ENCODE results near the gene FBXO42. TPM values are rescaled to one million over a fixed set of nuclear protein-coding genes. Genes with fewer than 3 reads are reported as not detected.
"Not testable (repeated sequence)": the region's sequence is repeated elsewhere in the genome, so short reads cannot be mapped to it uniquely, and the experiment has no call there.

Gene FBXO42
- total RNA-seq, 6 experiments from 2014 or later = 7.9 to 14.1 (median 10.2) TPM

GRCh38 chr1:16247441-16247840, 104.8 kb downstream of the FBXO42 start:
- H3K9me3 ChIP-seq = no peaks in the 10 kb centered on the region
- peak overlapping the region in 2 of 3 donors; percentile 75 to 77 for H3K27ac ChIP-seq
- H3K36me3 ChIP-seq = peaks cover 0 to 14% (median under 1%) of the 10 kb centered on the region in 4 donors
- intact Hi-C loops (cut with DNase I) = loop anchor here in 1 of 2 donors (10.0 kb wide), 1 partner anchor 173 kb away; the partner anchor contains the start of gene FAM131C
- H3K4me1 ChIP-seq = peaks cover 0 to 36% (median 10%) of the 10 kb centered on the region in 4 donors
- DNase-seq (no peak), ATAC-seq (no peak)
- no peak for TF ChIP-seq POLR2A (IDR thresholded peaks at IDR 0.05)
- TF ChIP-seq, protein P1, sequence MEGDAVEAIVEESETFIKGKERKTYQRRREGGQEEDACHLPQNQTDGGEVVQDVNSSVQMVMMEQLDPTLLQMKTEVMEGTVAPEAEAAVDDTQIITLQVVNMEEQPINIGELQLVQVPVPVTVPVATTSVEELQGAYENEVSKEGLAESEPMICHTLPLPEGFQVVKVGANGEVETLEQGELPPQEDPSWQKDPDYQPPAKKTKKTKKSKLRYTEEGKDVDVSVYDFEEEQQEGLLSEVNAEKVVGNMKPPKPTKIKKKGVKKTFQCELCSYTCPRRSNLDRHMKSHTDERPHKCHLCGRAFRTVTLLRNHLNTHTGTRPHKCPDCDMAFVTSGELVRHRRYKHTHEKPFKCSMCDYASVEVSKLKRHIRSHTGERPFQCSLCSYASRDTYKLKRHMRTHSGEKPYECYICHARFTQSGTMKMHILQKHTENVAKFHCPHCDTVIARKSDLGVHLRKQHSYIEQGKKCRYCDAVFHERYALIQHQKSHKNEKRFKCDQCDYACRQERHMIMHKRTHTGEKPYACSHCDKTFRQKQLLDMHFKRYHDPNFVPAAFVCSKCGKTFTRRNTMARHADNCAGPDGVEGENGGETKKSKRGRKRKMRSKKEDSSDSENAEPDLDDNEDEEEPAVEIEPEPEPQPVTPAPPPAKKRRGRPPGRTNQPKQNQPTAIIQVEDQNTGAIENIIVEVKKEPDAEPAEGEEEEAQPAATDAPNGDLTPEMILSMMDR (IDR thresholded peaks at IDR 0.05) = no peak
- H3K27me3 ChIP-seq = no peaks in the 10 kb centered on the region
- no peak overlapping the region for H3K4me3 ChIP-seq
- 88% methylated on average over 2 of the region's 2 CpGs for WGBS (ENCODE audit: insufficient coverage, low coverage, low lambda C conversion rate, missing lambda C conversion rate)

GRCh38 chr1:16246961-16247360, 105.3 kb downstream of the FBXO42 start:
- no peak for ATAC-seq
- no peak for DNase-seq
- intact Hi-C loops (cut with DNase I) = loop anchor here in 1 of 2 donors (10.0 kb wide), 1 partner anchor 172 kb away; the partner anchor contains the start of gene FAM131C
- no peak overlapping the region for H3K4me3 ChIP-seq
- H3K27ac ChIP-seq = no peak overlapping the region
- H3K36me3 ChIP-seq = peaks cover 0 to 11% (median under 1%) of the 10 kb centered on the region in 4 donors
- H3K27me3 ChIP-seq = no peaks in the 10 kb centered on the region
- TF ChIP-seq, protein P1 (IDR thresholded peaks at IDR 0.05) = no peak
- TF ChIP-seq POLR2A (IDR thresholded peaks at IDR 0.05) = no peak
- no peaks in the 10 kb centered on the region for H3K9me3 ChIP-seq
- WGBS (ENCODE audit: insufficient coverage, low coverage, low lambda C conversion rate, missing lambda C conversion rate) = 88% methylated on average over 5 of the region's 5 CpGs
- H3K4me1 ChIP-seq = peaks cover 0 to 36% (median 10%) of the 10 kb centered on the region in 4 donors

DNA sequence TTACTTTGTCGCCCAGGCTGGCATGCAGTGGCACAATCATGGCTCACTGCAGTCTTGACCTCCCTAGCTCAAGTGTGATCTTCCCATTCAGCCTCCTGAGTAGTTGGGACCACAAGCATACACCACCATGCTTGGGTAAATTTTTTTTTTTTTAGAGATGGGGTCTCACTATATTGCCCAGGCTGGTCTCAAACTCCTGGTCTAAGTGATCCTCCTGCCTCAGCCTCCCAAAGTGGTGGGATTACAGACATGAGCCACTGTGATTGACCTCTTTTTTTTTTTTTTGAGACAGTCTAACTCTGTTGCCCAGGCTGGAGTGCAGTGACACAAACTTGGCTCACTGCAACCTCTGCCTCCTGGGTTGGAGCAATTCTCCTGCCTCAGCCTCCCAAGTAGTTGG, 106.0 kb downstream of the FBXO42 start:
- WGBS (ENCODE audit: insufficient coverage, low coverage, low lambda C conversion rate, missing lambda C conversion rate) = 100% methylated on average over 1 of the region's 1 CpG
- H3K36me3 ChIP-seq, H3K9me3 ChIP-seq, DNase-seq, H3K27ac ChIP-seq, H3K4me3 ChIP-seq, ATAC-seq, H3K27me3 ChIP-seq: not testable (repeated sequence)
- intact Hi-C loops (cut with DNase I) = loop anchor here in 1 of 2 donors (10.0 kb wide), 1 partner anchor 171 kb away; the partner anchor contains the start of gene FAM131C
- H3K4me1 ChIP-seq = peaks cover 0 to 36% (median 10%) of the 10 kb centered on the region in 4 donors

- 95% methylated on average over 5 of the region's 9 CpGs for WGBS (ENCODE audit: insufficient coverage, low coverage, low lambda C conversion rate, missing lambda C conversion rate)
- TF ChIP-seq, protein P1 (IDR thresholded peaks at IDR 0.05) = no peak
- no peak for TF ChIP-seq POLR2A (IDR thresholded peaks at IDR 0.05)
- H3K27ac ChIP-seq = no peak overlapping the region
- ATAC-seq (no peak), DNase-seq (no peak)
- H3K9me3 ChIP-seq = no peaks in the 10 kb centered on the region
- H3K4me3 ChIP-seq = no peak overlapping the region
- intact Hi-C loops (cut with DNase I) = loop anchor here in 1 of 2 donors (10.0 kb wide), 1 partner anchor 171 kb away; the partner anchor contains the start of gene FAM131C
- H3K4me1 ChIP-seq = peaks cover 0 to 33% (median 10%) of the 10 kb centered on the region in 4 donors
- no peaks in the 10 kb centered on the region for H3K27me3 ChIP-seq
- H3K36me3 ChIP-seq = peaks cover 0 to 6% (median under 1%) of the 10 kb centered on the region in 4 donors
Observed at GRCh38 chr1:16245476-16246196, 106.6 kb downstream of the FBXO42 start.

All from right lobe of liver (tissue), 6 donors.